Neural cell (in vitro differentiated cells): ENCODE measurements around the gene CBX2. TPM values are rescaled to one million over a fixed set of nuclear protein-coding genes. Genes with fewer than 3 reads are reported as not detected.

Experiments used
- H2AFZ ChIP-seq: fragments of 200-600, 300-800 bp; sonication (generic), shearing (Covaris generic); 2 replicates; pipeline ENCODE4 v1.6.0; 2014; ENCODE audit warnings: low read depth, mild to moderate bottlenecking, antibody characterized with exemption, low read length, moderate library complexity
- H3F3A ChIP-seq: fragments of 200-600 bp; shearing (Covaris generic); 2 replicates; pipeline ENCODE4 v1.6.1; 2016; ENCODE audit warnings: mild to moderate bottlenecking, moderate library complexity, mixed read lengths, antibody characterized with exemption, low read length; ENCODE audit not compliant: insufficient read depth, poor library complexity, severe bottlenecking
- H3K27ac ChIP-seq: fragments of 200-600, 300-800 bp; sonication (generic), shearing (Covaris generic); 2 replicates; pipeline ENCODE4 v1.5.1; 2014; ENCODE audit warnings: mild to moderate bottlenecking, low read length, moderate library complexity
- H3K27me3 ChIP-seq: fragments of 300-800, 200-600 bp; sonication (generic), shearing (Covaris generic); 2 replicates; pipeline ENCODE4 v1.6.0; 2014; ENCODE audit warnings: mild to moderate bottlenecking, low read depth, low read length, moderate library complexity; ENCODE audit not compliant: insufficient read depth
- H3K36me3 ChIP-seq: fragments of 300-800, 200-600 bp; sonication (generic), shearing (Covaris generic); 2 replicates; pipeline ENCODE4 v1.5.1; 2014; ENCODE audit warnings: mild to moderate bottlenecking, antibody characterized with exemption, low read length, moderate library complexity; ENCODE audit not compliant: insufficient read depth
- H3K4me2 ChIP-seq: fragments of 300-800, 200-600 bp; sonication (generic), shearing (Covaris generic); 2 replicates; pipeline ENCODE4 v1.6.0; 2014; ENCODE audit warnings: mild to moderate bottlenecking, low read length
- H3K4me3 ChIP-seq: fragments of 300-800, 200-600 bp; sonication (generic), shearing (Covaris generic); 2 replicates; pipeline ENCODE4 v1.5.1; 2014; ENCODE audit warnings: mild to moderate bottlenecking, low read length, moderate library complexity
- H3K79me2 ChIP-seq: fragments of 200-600 bp; shearing (Covaris generic); replicated peaks from 2 replicates; pipeline ENCODE4 v1.6.0; 2014; ENCODE audit warnings: mild to moderate bottlenecking, low read length, moderate library complexity; ENCODE audit not compliant: insufficient read depth
- H3K9ac ChIP-seq: fragments of 300-800, 200-600 bp; sonication (generic), shearing (Covaris generic); 2 replicates; pipeline ENCODE4 v1.6.1; 2016; ENCODE audit warnings: mild to moderate bottlenecking, low read length, mixed read lengths
- H3K9me2 ChIP-seq: fragments of 200-600 bp; shearing (Covaris generic); 2 replicates; pipeline ENCODE4 v1.6.1; 2016; ENCODE audit warnings: mild to moderate bottlenecking, low read length, mixed read lengths; ENCODE audit not compliant: insufficient read depth
- H3K9me3 ChIP-seq: fragments of 200-600, 300-800 bp; sonication (generic), shearing (Covaris generic); 2 replicates; pipeline ENCODE4 v1.6.1; 2016; ENCODE audit warnings: mild to moderate bottlenecking, mixed run types, low read length, moderate library complexity, mixed read lengths
- H4K20me1 ChIP-seq: fragments of 200-600 bp; shearing (Covaris generic); 2 replicates; pipeline ENCODE4 v1.6.1; 2016; ENCODE audit warnings: mild to moderate bottlenecking, mixed run types; ENCODE audit not compliant: insufficient read depth
- CTCF ChIP-seq: fragments of 450-650 bp; IDR thresholded peaks from 2 replicates; pipeline ENCODE4 v1.5.1; 2014; ENCODE audit warnings: antibody characterized with exemption, mild to moderate bottlenecking, moderate library complexity; ENCODE audit not compliant: poor library complexity, severe bottlenecking
- EP300 ChIP-seq: fragments of 450-650 bp; conservative IDR thresholded peaks from 2 replicates; pipeline ENCODE4 v1.6.1; 2014; ENCODE audit warnings: antibody characterized with exemption, mild to moderate bottlenecking, moderate library complexity; ENCODE audit not compliant: poor library complexity, severe bottlenecking
- EZH2 ChIP-seq: fragments of 200-600, 300-800 bp; shearing (Covaris generic), sonication (generic); IDR thresholded peaks from 2 replicates; pipeline ENCODE4 v1.6.1; 2014; ENCODE audit warnings: antibody characterized with exemption, low read length, borderline replicate concordance, mild to moderate bottlenecking; ENCODE audit not compliant: insufficient read depth, poor library complexity, severe bottlenecking
- MXI1 ChIP-seq: fragments of 450-650 bp; conservative IDR thresholded peaks from 2 replicates; pipeline ENCODE4 v1.6.1; 2014; ENCODE audit warnings: antibody characterized with exemption, mild to moderate bottlenecking; ENCODE audit not compliant: poor library complexity, severe bottlenecking
- POLR2AphosphoS5 ChIP-seq: IDR thresholded peaks from 2 replicates; pipeline ENCODE4 v1.6.1; 2012
- RAD21 ChIP-seq: fragments of 450-650 bp; conservative IDR thresholded peaks from 2 replicates; pipeline ENCODE4 v1.6.1; 2014; ENCODE audit warnings: antibody characterized with exemption, mild to moderate bottlenecking, moderate library complexity
- REST ChIP-seq: IDR thresholded peaks from 2 replicates; pipeline ENCODE4 v1.6.1; 2012; ENCODE audit warnings: borderline replicate concordance
- SMC3 ChIP-seq: fragments of 450-650 bp; conservative IDR thresholded peaks from 2 replicates; pipeline ENCODE4 v1.6.1; 2014; ENCODE audit warnings: antibody characterized with exemption, mild to moderate bottlenecking, moderate library complexity; ENCODE audit not compliant: poor library complexity
- TAF1 ChIP-seq: IDR thresholded peaks from 2 replicates; pipeline ENCODE4 v1.6.1; 2012; ENCODE audit warnings: low read depth
- polyA plus RNA-seq: library from polyadenylated mRNA; depleted of rRNA; stranded (reverse); fragments of >200 nt; gene quantifications from 2 replicates; pipeline ENCODE4 v1.2.3, GENCODE V29; 2014

The CBX2 gene
- polyA plus RNA-seq, 1 donor from 2014 or later = 16.9 TPM

- H3K9me2 ChIP-seq = no peaks in the 10 kb centered on the region
- peak overlapping the region; percentile 14 for H3K27ac ChIP-seq
- no peaks in the 10 kb centered on the region for H4K20me1 ChIP-seq
- no peak for TF ChIP-seq MXI1
- TF ChIP-seq RAD21 = no peak
- TF ChIP-seq SMC3 = no peak
- no peak for TF ChIP-seq CTCF
- no peak for TF ChIP-seq POLR2AphosphoS5
- no peak for TF ChIP-seq TAF1
- TF ChIP-seq REST = no peak
- TF ChIP-seq EP300 = no peak
- no peak for TF ChIP-seq EZH2
- H3K9me3 ChIP-seq = no peaks in the 10 kb centered on the region
- peak overlapping the region; percentile 62 for H3K9ac ChIP-seq
- no peaks in the 10 kb centered on the region for H3K36me3 ChIP-seq
- no peaks in the 10 kb centered on the region for H3K79me2 ChIP-seq
- H3K4me2 ChIP-seq = no peak overlapping the region
- H3F3A ChIP-seq = no peaks in the 10 kb centered on the region
- H3K27me3 ChIP-seq = no peaks in the 10 kb centered on the region
- H2AFZ ChIP-seq = peak overlapping the region; percentile 73
- no peak overlapping the region for H3K4me3 ChIP-seq
Measured at GRCh38 chr17:79728908-79729471, 49.0 kb upstream of the CBX2 start.

GRCh38 chr17:79729761-79730160, 48.2 kb upstream of the CBX2 start:
- TF ChIP-seq TAF1 (no peak), MXI1 (no peak), POLR2AphosphoS5 (no peak), RAD21 (no peak), EP300 (no peak), SMC3 (no peak), CTCF (no peak), EZH2 (no peak)
- Histone ChIP-seq H3K9ac (no peak overlapping the region), H3K9me3 (no peaks in the 10 kb centered on the region), H3K9me2 (no peaks in the 10 kb centered on the region), H3K79me2 (no peaks in the 10 kb centered on the region), H3K27me3 (no peaks in the 10 kb centered on the region), H3K4me3 (no peak overlapping the region), H3K27ac (no peak overlapping the region), H3F3A (no peaks in the 10 kb centered on the region), H3K4me2 (no peak overlapping the region), H4K20me1 (no peaks in the 10 kb centered on the region), H3K36me3 (no peaks in the 10 kb centered on the region), H2AFZ (no peak overlapping the region)
